A673 (cell line): ENCODE measurements around the gene BTBD9. TPM values are rescaled to one million over a fixed set of nuclear protein-coding genes. Genes with fewer than 3 reads are reported as not detected.

Experiments
- BruUV-seq: library from RNA; stranded (reverse); fragments of 400-500 nt; replicated peaks from 2 replicates; lab custom pipeline; 2021; lab: Mats Ljungman, UMichigan
- CTCF ChIA-PET: fragments of 300-600 bp; sonication (Branson Sonifier 250); formaldehyde crosslinking; loops from one replicate; lab custom pipeline; 2022; ENCODE audit warnings: antibody characterized with exemption; lab: Charles Lee
- POLR2A ChIA-PET: fragments of 300-600 bp; sonication (Branson Sonifier 250); formaldehyde crosslinking; loops from one replicate; lab custom pipeline; 2022; ENCODE audit warnings: antibody characterized with exemption; ENCODE audit not compliant: low non-redundant PET; lab: Charles Lee
- DNase-seq: peaks from one replicate; pipeline ENCODE4 v3.0.0-alpha.2; 2015; ENCODE audit warnings: low spot score
- H3K27ac ChIP-seq: fragments of 200-600 bp; sonication (generic); 2 replicates; pipeline ENCODE4 v1.5.1; 2016; ENCODE audit warnings: mixed run types, low read depth, mild to moderate bottlenecking, mixed read lengths, antibody characterized with exemption, low read length; ENCODE audit not compliant: poor library complexity, severe bottlenecking
- H3K27me3 ChIP-seq: fragments of 200-600 bp; sonication (generic); replicated peaks from 2 replicates; pipeline ENCODE4 v1.6.1; 2017; ENCODE audit warnings: mixed run types, low read depth, mild to moderate bottlenecking, mixed read lengths, antibody characterized with exemption, low read length; ENCODE audit not compliant: insufficient read depth, poor library complexity
- H3K36me3 ChIP-seq: fragments of 200-600 bp; sonication (generic); 2 replicates; pipeline ENCODE4 v1.6.1; 2016; ENCODE audit warnings: mixed run types, mild to moderate bottlenecking, mixed read lengths, antibody characterized with exemption, low read length; ENCODE audit not compliant: insufficient read depth, poor library complexity, severe bottlenecking
- H3K4me1 ChIP-seq: fragments of 200-600 bp; sonication (generic); 2 replicates; pipeline ENCODE4 v1.6.1; 2017; ENCODE audit warnings: mixed run types, mild to moderate bottlenecking, mixed read lengths, antibody characterized with exemption, low read length; ENCODE audit not compliant: insufficient read depth, poor library complexity, severe bottlenecking
- H3K4me3 ChIP-seq: fragments of 200-600 bp; sonication (generic); 2 replicates; pipeline ENCODE4 v1.5.1; 2016; ENCODE audit warnings: low read depth, mixed run types, mild to moderate bottlenecking, mixed read lengths, low read length; ENCODE audit not compliant: poor library complexity, severe bottlenecking
- H3K9me3 ChIP-seq: fragments of 200-600 bp; sonication (generic); 2 replicates; pipeline ENCODE4 v1.6.1; 2016; ENCODE audit warnings: mixed run types, low read depth, mild to moderate bottlenecking, mixed read lengths, antibody characterized with exemption, low read length; ENCODE audit not compliant: poor library complexity, severe bottlenecking
- EZH2 ChIP-seq: fragments of 200-600 bp; sonication (generic); IDR thresholded peaks from 2 replicates; pipeline ENCODE4 v1.6.1; 2017; ENCODE audit warnings: borderline replicate concordance, low read depth, mild to moderate bottlenecking, mixed read lengths, antibody characterized with exemption, low read length; ENCODE audit not compliant: poor library complexity, severe bottlenecking
- intact Hi-C: fragments of 100-400 bp; cut with micrococcal nuclease; formaldehyde crosslinking; loops from one replicate; pipeline ENCODE4 v1.10.0; 2022; ENCODE audit not compliant: unreplicated experiment
- total RNA-seq: library from RNA; stranded (reverse); gene quantifications from 2 replicates; pipeline ENCODE4 v1.2.3, GENCODE V29; 2021
- TF ChIP-seq, protein P1 (sequence below): fragments of 300-800, 200-600 bp; sonication (generic); conservative IDR thresholded peaks from 2 replicates; pipeline ENCODE4 v1.5.1; 2017; ENCODE audit warnings: low read depth, mild to moderate bottlenecking, antibody characterized with exemption, low read length, moderate library complexity, mixed read lengths

BTBD9 gene
- total RNA-seq, 1 experiment from 2014 or later = 8.0 TPM

DNA sequence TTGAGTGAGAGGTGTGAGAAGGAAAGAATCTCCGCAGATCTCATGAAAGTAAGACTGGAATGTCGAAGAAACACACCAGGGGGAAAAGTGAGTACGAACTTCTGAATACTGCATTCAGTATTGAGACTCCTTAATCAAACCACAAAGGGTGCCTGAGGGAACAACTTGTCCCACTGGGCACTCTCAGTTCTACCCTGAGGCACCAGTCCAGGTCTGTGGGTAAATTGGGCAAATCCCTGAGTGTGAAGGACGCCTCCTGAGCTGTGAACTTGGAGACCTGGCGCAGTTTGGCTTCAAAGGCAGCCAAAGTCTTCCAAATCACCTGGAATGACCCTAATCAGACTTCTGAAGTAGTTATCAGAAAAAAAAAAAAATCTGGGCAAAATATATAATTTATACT lies 329.7 kb downstream of the BTBD9 start:
- CTCF ChIA-PET = no interaction called here
- Histone ChIP-seq H3K27ac (no peak overlapping the region), H3K4me1 (no peaks in the 10 kb centered on the region), H3K9me3 (no peaks in the 10 kb centered on the region), H3K4me3 (no peak overlapping the region), H3K36me3 (no peaks in the 10 kb centered on the region), H3K27me3 (no peaks in the 10 kb centered on the region)
- POLR2A ChIA-PET = no interaction called here
- no TSS peak for BruUV-seq
- TF ChIP-seq, protein P1, sequence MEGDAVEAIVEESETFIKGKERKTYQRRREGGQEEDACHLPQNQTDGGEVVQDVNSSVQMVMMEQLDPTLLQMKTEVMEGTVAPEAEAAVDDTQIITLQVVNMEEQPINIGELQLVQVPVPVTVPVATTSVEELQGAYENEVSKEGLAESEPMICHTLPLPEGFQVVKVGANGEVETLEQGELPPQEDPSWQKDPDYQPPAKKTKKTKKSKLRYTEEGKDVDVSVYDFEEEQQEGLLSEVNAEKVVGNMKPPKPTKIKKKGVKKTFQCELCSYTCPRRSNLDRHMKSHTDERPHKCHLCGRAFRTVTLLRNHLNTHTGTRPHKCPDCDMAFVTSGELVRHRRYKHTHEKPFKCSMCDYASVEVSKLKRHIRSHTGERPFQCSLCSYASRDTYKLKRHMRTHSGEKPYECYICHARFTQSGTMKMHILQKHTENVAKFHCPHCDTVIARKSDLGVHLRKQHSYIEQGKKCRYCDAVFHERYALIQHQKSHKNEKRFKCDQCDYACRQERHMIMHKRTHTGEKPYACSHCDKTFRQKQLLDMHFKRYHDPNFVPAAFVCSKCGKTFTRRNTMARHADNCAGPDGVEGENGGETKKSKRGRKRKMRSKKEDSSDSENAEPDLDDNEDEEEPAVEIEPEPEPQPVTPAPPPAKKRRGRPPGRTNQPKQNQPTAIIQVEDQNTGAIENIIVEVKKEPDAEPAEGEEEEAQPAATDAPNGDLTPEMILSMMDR = no peak
- TF ChIP-seq EZH2 = no peak
- DNase-seq = no peak
- intact Hi-C loops = no loop called here

- POLR2A ChIA-PET = no interaction called here
- intact Hi-C loops = no loop called here
- BruUV-seq = no TSS peak
- Histone ChIP-seq H3K27me3 (no peaks in the 10 kb centered on the region), H3K9me3 (no peaks in the 10 kb centered on the region), H3K36me3 (no peaks in the 10 kb centered on the region), H3K27ac (no peak overlapping the region), H3K4me3 (no peak overlapping the region), H3K4me1 (no peaks in the 10 kb centered on the region)
- TF ChIP-seq EZH2 = no peak
- TF ChIP-seq, protein P1 = no peak
- no peak for DNase-seq
- CTCF ChIA-PET = no interaction called here
Observed at GRCh38 chr6:38307740-38308139, 332.0 kb downstream of the BTBD9 start.

- intact Hi-C loops = no loop called here
- Histone ChIP-seq H3K9me3 (no peaks in the 10 kb centered on the region), H3K4me3 (no peak overlapping the region), H3K27me3 (no peaks in the 10 kb centered on the region), H3K27ac (no peak overlapping the region), H3K36me3 (no peaks in the 10 kb centered on the region), H3K4me1 (no peaks in the 10 kb centered on the region)
- CTCF ChIA-PET = no interaction called here
- DNase-seq = no peak
- no peak for TF ChIP-seq EZH2
- POLR2A ChIA-PET = no interaction called here
- no TSS peak for BruUV-seq
Observed at GRCh38 chr6:38306931-38307330, 332.8 kb downstream of the BTBD9 start.

GRCh38 chr6:38305995-38306681 lies 333.6 kb downstream of the BTBD9 start:
- BruUV-seq = no TSS peak
- H3K4me3 ChIP-seq = no peak overlapping the region
- H3K27ac ChIP-seq = no peak overlapping the region
- ChIA-PET CTCF (no interaction called here), POLR2A (interaction anchor here (0.6 kb wide), 1 partner anchor 19 kb away, joined by 4 read pairs; no protein-coding TSS in a partner anchor)
- intact Hi-C loops = no loop called here
- H3K27me3 ChIP-seq = no peaks in the 10 kb centered on the region
- H3K9me3 ChIP-seq = no peaks in the 10 kb centered on the region
- DNase-seq = no peak
- H3K36me3 ChIP-seq = no peaks in the 10 kb centered on the region
- H3K4me1 ChIP-seq = no peaks in the 10 kb centered on the region
- TF ChIP-seq, protein P1 = no peak
- TF ChIP-seq EZH2 = no peak
